ENCODE data around the gene TBC1D10A.

- TF ChIP-seq TEAD4 (CRISPR knock-in tag; IDR thresholded peaks at IDR 0.05) (no peak), SP1 (CRISPR knock-in tag; conservative IDR thresholded peaks at IDR 0.05) (no peak)
Measured at GRCh38 chr22:30284172-30284571, 42.6 kb downstream of the TBC1D10A start.
